B cell (primary cell): Measurements from ENCODE around the gene ZCCHC24. TPM values are rescaled to one million over a fixed set of nuclear protein-coding genes. Genes with fewer than 3 reads are reported as not detected.

Experiments
- ATAC-seq: fragments of 200-7000 bp; cut with Tn5 transposase; one replicate; pipeline ENCODE4 v1.10.0; 2021; ENCODE audit warnings: low read depth, mild to moderate bottlenecking, moderate number of reproducible peaks, moderate library complexity
- CTCF ChIA-PET: fragments of 350-600 bp; sonication (Branson Sonifier 250); formaldehyde crosslinking; loops from one replicate; lab custom pipeline; 2021; ENCODE audit warnings: antibody characterized with exemption, inconsistent platforms; lab: Charles Lee
- POLR2A ChIA-PET: fragments of 350-600 bp; sonication (Branson Sonifier 250); formaldehyde crosslinking; loops from one replicate; lab custom pipeline; 2021; ENCODE audit warnings: antibody characterized with exemption; lab: Charles Lee
- DNase-seq: peaks from one replicate; pipeline ENCODE4 v3.0.0; 2013
- H2AFZ ChIP-seq: 2 replicates; pipeline ENCODE4 v1.6.1; 2012; ENCODE audit warnings: mild to moderate bottlenecking, low read depth, low read length; ENCODE audit not compliant: insufficient read depth, poor library complexity, severe bottlenecking
- H3K27ac ChIP-seq, 2 donors: 1 replicate in 1 of 2; 2 replicates in 1 of 2; pipeline ENCODE4 v1.5.1; 2012 to 2013; ENCODE audit warnings: low read length in 2 of 2, mild to moderate bottlenecking in 2 of 2, moderate library complexity in 1 of 2
- H3K27me3 ChIP-seq, 4 experiments: fragments of 200-600 bp in 1 of 4; sonication (generic) in 1 of 4; replicated peaks in 1 of 4; 1 replicate in 2 of 4; 2 replicates in 2 of 4; pipeline versions ENCODE4 v1.6.1 to v1.7.0; 2013 to 2016; ENCODE audit warnings: low read length in 3 of 4, mild to moderate bottlenecking in 2 of 4, mixed read lengths in 1 of 4, moderate library complexity in 1 of 4; ENCODE audit not compliant: insufficient read depth in 4 of 4, control insufficient read depth in 3 of 4; ENCODE audit errors: control extremely low read depth in 1 of 4
- H3K36me3 ChIP-seq, 2 experiments: replicated peaks in 1 of 2; 1 replicate in 1 of 2; 2 replicates in 1 of 2; pipeline versions ENCODE4 v1.6.1 to v1.7.1; 2013; ENCODE audit warnings: low read length in 1 of 2; ENCODE audit not compliant: insufficient read depth in 2 of 2, control insufficient read depth in 1 of 2; ENCODE audit errors: control extremely low read depth in 1 of 2, extremely low read depth in 1 of 2
- H3K4me1 ChIP-seq, 2 donors: fragments of 200-600 bp in 1 of 2; sonication (generic) in 1 of 2; 1 replicate in 1 of 2; 2 replicates in 1 of 2; pipeline versions ENCODE4 v1.5.1 to v1.6.1; 2013 to 2017; ENCODE audit warnings: low read length in 2 of 2; ENCODE audit not compliant: control insufficient read depth in 2 of 2, insufficient read depth in 2 of 2
- H3K4me2 ChIP-seq: replicated peaks from 2 replicates; pipeline ENCODE3; 2012; ENCODE audit warnings: mild to moderate bottlenecking, low read depth, low read length; ENCODE audit not compliant: poor library complexity, severe bottlenecking
- H3K4me3 ChIP-seq, 5 experiments: fragments of 200-600 bp in 1 of 5; sonication (generic) in 1 of 5; 1 replicate in 3 of 5; 2 replicates in 2 of 5; pipeline versions ENCODE4 v1.5.1 to v1.7.0; 2011 to 2016; ENCODE audit warnings: low read length in 4 of 5, mild to moderate bottlenecking in 4 of 5, low read depth in 2 of 5, control low read depth in 1 of 5, moderate library complexity in 1 of 5; ENCODE audit not compliant: insufficient read depth in 1 of 5; ENCODE audit errors: control extremely low read depth in 1 of 5, extremely low read depth in 1 of 5
- H3K79me2 ChIP-seq: fragments of 200-600 bp; sonication (generic); one replicate; pipeline ENCODE4 v1.6.0; 2016; ENCODE audit warnings: low read length; ENCODE audit not compliant: control insufficient read depth, insufficient read depth
- H3K9ac ChIP-seq: fragments of 200-600 bp; sonication (generic); 2 replicates; pipeline ENCODE4 v1.6.1; 2017; ENCODE audit warnings: mild to moderate bottlenecking, low read length, moderate library complexity
- H3K9me3 ChIP-seq, 3 donors: one replicate each; pipeline versions ENCODE4 v1.6.1 to v1.7.1; 2013; ENCODE audit warnings: low read length in 2 of 3; ENCODE audit not compliant: control insufficient read depth in 2 of 3, insufficient read depth in 1 of 3; ENCODE audit errors: control extremely low read depth in 1 of 3
- H4K20me1 ChIP-seq: 2 replicates; pipeline ENCODE4 v1.6.0; 2012; ENCODE audit warnings: mild to moderate bottlenecking, low read length; ENCODE audit not compliant: insufficient read depth, control insufficient read depth, poor library complexity, severe bottlenecking
- H3K27ac Mint-ChIP-seq: one replicate; pipeline ENCODE4 v1.8.0; 2021; ENCODE audit warnings: mixed read lengths
- H3K27me3 Mint-ChIP-seq: one replicate; pipeline ENCODE4 v1.8.0; 2021; ENCODE audit warnings: mixed read lengths
- H3K4me1 Mint-ChIP-seq: one replicate; pipeline ENCODE4 v1.8.0; 2021; ENCODE audit warnings: mixed read lengths
- H3K4me3 Mint-ChIP-seq: one replicate; pipeline ENCODE4 v1.8.0; 2021; ENCODE audit warnings: mixed read lengths
- H3K9me3 Mint-ChIP-seq: one replicate; pipeline ENCODE4 v1.8.0; 2022; ENCODE audit warnings: mixed read lengths; ENCODE audit not compliant: insufficient read depth
- EZH2 ChIP-seq: IDR thresholded peaks from 2 replicates; pipeline ENCODE4 v1.6.1; 2012; ENCODE audit warnings: borderline replicate concordance, low read depth, mild to moderate bottlenecking, moderate library complexity, low read length; ENCODE audit not compliant: insufficient read depth, poor library complexity, severe bottlenecking
- WGBS: methylation state at CpG from one replicate; pipeline ENCODE4 v1.1.5; 2013; ENCODE audit warnings: missing lambda C conversion rate; ENCODE audit not compliant: insufficient coverage; 5-methylcytosine and 5-hydroxymethylcytosine counted together
- intact Hi-C: fragments of 100-400 bp; cut with micrococcal nuclease; formaldehyde crosslinking; loops from one replicate; pipeline ENCODE4 v1.10.0; 2022
- polyA plus RNA-seq: library from polyadenylated mRNA; depleted of rRNA; stranded (reverse); fragments of >200 nt; gene quantifications from 2 replicates; pipeline ENCODE4 v1.2.3, GENCODE V29; 2012
- total RNA-seq, 2 donors: library from RNA; stranded (reverse); fragments of 120-200 nt in 1 of 2; gene quantifications; 1 replicate in 1 of 2; 2 replicates in 1 of 2; pipeline versions ENCODE4 v1.2.3 to v1.2.4, GENCODE V29; 2013 to 2022
- TF ChIP-seq, protein P1 (sequence below): fragments of 200-600 bp; IDR thresholded peaks from one replicate; pipeline ENCODE4 v1.8.0; 2022; ENCODE audit warnings: antibody characterized with exemption, mild to moderate bottlenecking

ZCCHC24 gene
- total and polyA plus RNA-seq, 2 donors (not counting 1 experiment from before 2014, with no cell fraction given): 0.34 to 2.3 TPM

- DNase-seq (no peak), ATAC-seq (no peak)
- Mint-ChIP-seq H3K27me3 (peaks cover 9% of the 10 kb centered on the region), H3K27ac (no peak overlapping the region), H3K4me3 (no peak overlapping the region), H3K4me1 (no peaks in the 10 kb centered on the region), H3K9me3 (no peaks in the 10 kb centered on the region)
- ChIA-PET CTCF (no interaction called here), POLR2A (no interaction called here)
- Histone ChIP-seq H3K79me2 (no peaks in the 10 kb centered on the region), H3K4me1 (no peaks in the 10 kb centered on the region), H3K36me3 (no peaks in the 10 kb centered on the region), H3K4me3 (no peak overlapping the region), H3K27ac (no peak overlapping the region), H3K27me3 (peaks cover 0 to 11% (median 4%) of the 10 kb centered on the region in 4 experiments), H4K20me1 (no peaks in the 10 kb centered on the region), H3K9ac (no peak overlapping the region), H3K9me3 (no peaks in the 10 kb centered on the region), H3K4me2 (no peak overlapping the region), H2AFZ (no peak overlapping the region)
- intact Hi-C loops: no loop called here
- WGBS: 83% methylated on average over 12 of the region's 15 CpGs
- TF ChIP-seq, protein P1, sequence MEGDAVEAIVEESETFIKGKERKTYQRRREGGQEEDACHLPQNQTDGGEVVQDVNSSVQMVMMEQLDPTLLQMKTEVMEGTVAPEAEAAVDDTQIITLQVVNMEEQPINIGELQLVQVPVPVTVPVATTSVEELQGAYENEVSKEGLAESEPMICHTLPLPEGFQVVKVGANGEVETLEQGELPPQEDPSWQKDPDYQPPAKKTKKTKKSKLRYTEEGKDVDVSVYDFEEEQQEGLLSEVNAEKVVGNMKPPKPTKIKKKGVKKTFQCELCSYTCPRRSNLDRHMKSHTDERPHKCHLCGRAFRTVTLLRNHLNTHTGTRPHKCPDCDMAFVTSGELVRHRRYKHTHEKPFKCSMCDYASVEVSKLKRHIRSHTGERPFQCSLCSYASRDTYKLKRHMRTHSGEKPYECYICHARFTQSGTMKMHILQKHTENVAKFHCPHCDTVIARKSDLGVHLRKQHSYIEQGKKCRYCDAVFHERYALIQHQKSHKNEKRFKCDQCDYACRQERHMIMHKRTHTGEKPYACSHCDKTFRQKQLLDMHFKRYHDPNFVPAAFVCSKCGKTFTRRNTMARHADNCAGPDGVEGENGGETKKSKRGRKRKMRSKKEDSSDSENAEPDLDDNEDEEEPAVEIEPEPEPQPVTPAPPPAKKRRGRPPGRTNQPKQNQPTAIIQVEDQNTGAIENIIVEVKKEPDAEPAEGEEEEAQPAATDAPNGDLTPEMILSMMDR: no peak
- TF ChIP-seq EZH2: no peak
Measured at GRCh38 chr10:79435271-79436065, 10.0 kb downstream of the ZCCHC24 start.

- intact Hi-C loops: no loop called here
- peaks cover 0 to 9% (median 2%) of the 10 kb centered on the region in 4 experiments for H3K27me3 ChIP-seq
- POLR2A ChIA-PET: no interaction called here
- TF ChIP-seq EZH2: no peak
- TF ChIP-seq, protein P1: no peak
- H3K9me3 Mint-ChIP-seq: no peaks in the 10 kb centered on the region
- no peaks in the 10 kb centered on the region for H3K9me3 ChIP-seq
- H3K27ac ChIP-seq: no peak overlapping the region
- H3K27me3 Mint-ChIP-seq: peaks cover 9% of the 10 kb centered on the region
- H3K9ac ChIP-seq: no peak overlapping the region
- no peak overlapping the region for H3K4me2 ChIP-seq
- WGBS: 91% methylated on average over 7 of the region's 7 CpGs
- no peaks in the 10 kb centered on the region for H3K4me1 Mint-ChIP-seq
- H3K79me2 ChIP-seq: no peaks in the 10 kb centered on the region
- ATAC-seq (no peak), DNase-seq (no peak)
- no peaks in the 10 kb centered on the region for H3K36me3 ChIP-seq
- CTCF ChIA-PET: no interaction called here
- H2AFZ ChIP-seq: no peak overlapping the region
- H3K4me3 ChIP-seq: no peak overlapping the region
- no peaks in the 10 kb centered on the region for H4K20me1 ChIP-seq
- no peak overlapping the region for H3K4me3 Mint-ChIP-seq
- H3K27ac Mint-ChIP-seq: no peak overlapping the region
- H3K4me1 ChIP-seq: no peaks in the 10 kb centered on the region
Measured at GRCh38 chr10:79434821-79435251, 10.6 kb downstream of the ZCCHC24 start.
